ENCODE results near the gene ECI1.
A peak's percentile ranks its signal among the peaks of the same experiment; 100 is the strongest.
"Not testable (repeated sequence)": the region's sequence is repeated elsewhere in the genome, so short reads cannot be mapped to it uniquely, and the experiment has no call there.

ECI1 gene

GRCh38 chr16:2210009-2210332 is 41.4 kb downstream of the ECI1 start:
- no peak for DNase-seq

GRCh38 chr16:2209258-2210008 is 42.0 kb downstream of the ECI1 start:
- no peak for DNase-seq

- no peak for DNase-seq
Observed at GRCh38 chr16:2208772-2209171, 42.6 kb downstream of the ECI1 start.

GRCh38 chr16:2208308-2208707 is 43.1 kb downstream of the ECI1 start:
- DNase-seq = no peak

- no peak for DNase-seq
Observed at GRCh38 chr16:2207872-2208271, 43.5 kb downstream of the ECI1 start.

GRCh38 chr16:2206780-2207433 is 44.5 kb downstream of the ECI1 start:
- no peak for DNase-seq

GRCh38 chr16:2206420-2206779 is 45.0 kb downstream of the ECI1 start:
- no peak for DNase-seq

GRCh38 chr16:2205967-2206313 is 45.4 kb downstream of the ECI1 start:
- no peak for DNase-seq

- peak; percentile 88 for DNase-seq
Observed at GRCh38 chr16:2205104-2205966, 46.1 kb downstream of the ECI1 start, which contains the start of gene MLST8. Gene MLST8, plus strand, starts transcription at chr16:2205454. Its CDS starts 632 bp downstream, at chr16:2206086.

GRCh38 chr16:2204416-2205103 is 46.8 kb downstream of the ECI1 start:
- no peak for DNase-seq

GRCh38 chr16:2203119-2203688 is 48.2 kb downstream of the ECI1 start:
- DNase-seq = not testable (repeated sequence)

- no peak for DNase-seq
Observed at GRCh38 chr16:2200313-2200712, 51.1 kb downstream of the ECI1 start.

GRCh38 chr16:2199621-2200139 is 51.7 kb downstream of the ECI1 start:
- no peak for DNase-seq

- DNase-seq = no peak
Observed at GRCh38 chr16:2199095-2199494, 52.3 kb downstream of the ECI1 start.

- DNase-seq = no peak
Observed at GRCh38 chr16:2198283-2198682, 53.1 kb downstream of the ECI1 start.

- no peak for DNase-seq
Observed at GRCh38 chr16:2197765-2198164, 53.6 kb downstream of the ECI1 start.

- no peak for DNase-seq
Observed at GRCh38 chr16:2196981-2197511, 54.3 kb downstream of the ECI1 start.

GRCh38 chr16:2196162-2196980 is 55.0 kb downstream of the ECI1 start, which contains the start of gene CASKIN1:
Gene CASKIN1, minus strand, starts transcription at chr16:2196605. Its CDS starts 173 bp downstream, at chr16:2196432.
- no peak for DNase-seq

GRCh38 chr16:2195322-2196161 is 55.8 kb downstream of the ECI1 start:
- no peak for DNase-seq

- DNase-seq = peak; percentile 52
Observed at GRCh38 chr16:2194852-2195321, 56.5 kb downstream of the ECI1 start.

Data from activated naive CD4-positive, alpha-beta T cell treated with Interleukin-2 at 50 U/mL for 16 hours (primary cell).